HepG2 (cell line): ENCODE results near the gene OTC.

ENCODE experiments used
- NR2F1 ChIP-seq, 2 experiments: fragments of 450-650 bp in 1 of 2; formaldehyde crosslinking in 1 of 2; IDR thresholded peaks; 2 replicates each; pipeline versions ENCODE4 v1.5.0 to v1.6.1; 2016 to 2020; ENCODE audit warnings: mild to moderate bottlenecking in 1 of 2, missing compliant biosample characterization in 1 of 2, missing genetic modification reagents in 1 of 2, moderate library complexity in 1 of 2
- ZFP37 ChIP-seq: sonication (generic); formaldehyde crosslinking; IDR thresholded peaks from 2 replicates; pipeline ENCODE4 v1.4.0; 2020; ENCODE audit warnings: missing genetic modification reagents, borderline replicate concordance
- TF ChIP-seq, protein P1 (sequence below): sonication (generic); formaldehyde crosslinking; IDR thresholded peaks from 2 replicates; pipeline ENCODE4 v1.4.0; 2020; ENCODE audit warnings: missing genetic modification reagents

GRCh38 chrX:38407126-38407525, 54.7 kb downstream of the OTC start:
- TF ChIP-seq, protein P1, sequence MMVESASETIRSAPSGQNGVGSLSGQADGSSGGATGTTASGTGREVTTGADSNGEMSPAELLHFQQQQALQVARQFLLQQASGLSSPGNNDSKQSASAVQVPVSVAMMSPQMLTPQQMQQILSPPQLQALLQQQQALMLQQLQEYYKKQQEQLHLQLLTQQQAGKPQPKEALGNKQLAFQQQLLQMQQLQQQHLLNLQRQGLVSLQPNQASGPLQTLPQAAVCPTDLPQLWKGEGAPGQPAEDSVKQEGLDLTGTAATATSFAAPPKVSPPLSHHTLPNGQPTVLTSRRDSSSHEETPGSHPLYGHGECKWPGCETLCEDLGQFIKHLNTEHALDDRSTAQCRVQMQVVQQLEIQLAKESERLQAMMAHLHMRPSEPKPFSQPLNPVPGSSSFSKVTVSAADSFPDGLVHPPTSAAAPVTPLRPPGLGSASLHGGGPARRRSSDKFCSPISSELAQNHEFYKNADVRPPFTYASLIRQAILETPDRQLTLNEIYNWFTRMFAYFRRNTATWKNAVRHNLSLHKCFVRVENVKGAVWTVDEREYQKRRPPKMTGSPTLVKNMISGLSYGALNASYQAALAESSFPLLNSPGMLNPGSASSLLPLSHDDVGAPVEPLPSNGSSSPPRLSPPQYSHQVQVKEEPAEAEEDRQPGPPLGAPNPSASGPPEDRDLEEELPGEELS, result no peak
- TF ChIP-seq NR2F1 (CRISPR knock-in tag; IDR thresholded peaks at IDR 0.05) (no peak), ZFP37 (CRISPR knock-in tag) (no peak)
